ENCODE data around the gene ZSCAN10.

GRCh38 chr16:3074860-3075522 is 24.1 kb downstream of the ZSCAN10 start:
- TF ChIP-seq, protein P1, sequence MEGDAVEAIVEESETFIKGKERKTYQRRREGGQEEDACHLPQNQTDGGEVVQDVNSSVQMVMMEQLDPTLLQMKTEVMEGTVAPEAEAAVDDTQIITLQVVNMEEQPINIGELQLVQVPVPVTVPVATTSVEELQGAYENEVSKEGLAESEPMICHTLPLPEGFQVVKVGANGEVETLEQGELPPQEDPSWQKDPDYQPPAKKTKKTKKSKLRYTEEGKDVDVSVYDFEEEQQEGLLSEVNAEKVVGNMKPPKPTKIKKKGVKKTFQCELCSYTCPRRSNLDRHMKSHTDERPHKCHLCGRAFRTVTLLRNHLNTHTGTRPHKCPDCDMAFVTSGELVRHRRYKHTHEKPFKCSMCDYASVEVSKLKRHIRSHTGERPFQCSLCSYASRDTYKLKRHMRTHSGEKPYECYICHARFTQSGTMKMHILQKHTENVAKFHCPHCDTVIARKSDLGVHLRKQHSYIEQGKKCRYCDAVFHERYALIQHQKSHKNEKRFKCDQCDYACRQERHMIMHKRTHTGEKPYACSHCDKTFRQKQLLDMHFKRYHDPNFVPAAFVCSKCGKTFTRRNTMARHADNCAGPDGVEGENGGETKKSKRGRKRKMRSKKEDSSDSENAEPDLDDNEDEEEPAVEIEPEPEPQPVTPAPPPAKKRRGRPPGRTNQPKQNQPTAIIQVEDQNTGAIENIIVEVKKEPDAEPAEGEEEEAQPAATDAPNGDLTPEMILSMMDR (IDR thresholded peaks at IDR 0.05) = no peak
- no peak for TF ChIP-seq POLR2A (IDR thresholded peaks at IDR 0.05)
- no peak for TF ChIP-seq POLR2AphosphoS5 (IDR thresholded peaks at IDR 0.05)

Data from breast epithelium (tissue), 3 donors.